GM18520 (cell line): ENCODE data around the gene BCL11A.

Experiments used
- ATAC-seq: cut with Tn5 transposase; IDR thresholded peaks from one replicate; pipeline ENCODE4 v1.9.1; 2021; ENCODE audit not compliant: unreplicated experiment

The BCL11A gene

GRCh38 chr2:60411295-60411694 is 142.2 kb downstream of the BCL11A start:
- ATAC-seq: no peak

- no peak for ATAC-seq
These were observed 142.9 kb downstream of the BCL11A start for GRCh38 chr2:60410456-60411146.

GRCh38 chr2:60409531-60409871 is 144.0 kb downstream of the BCL11A start:
- ATAC-seq: no peak

GRCh38 chr2:60408811-60409530 is 144.5 kb downstream of the BCL11A start:
- no peak for ATAC-seq

GRCh38 chr2:60408207-60408606 is 145.2 kb downstream of the BCL11A start:
- no peak for ATAC-seq

GRCh38 chr2:60407398-60407797 is 146.1 kb downstream of the BCL11A start:
- ATAC-seq: no peak

- ATAC-seq: no peak
These were observed 147.3 kb downstream of the BCL11A start for GRCh38 chr2:60406192-60406591.

GRCh38 chr2:60405271-60405919 is 148.1 kb downstream of the BCL11A start:
- no peak for ATAC-seq
